GM23338 (cell line): ENCODE data around the gene OR52B6. TPM values are rescaled to one million over a fixed set of nuclear protein-coding genes. Genes with fewer than 3 reads are reported as not detected.

Source experiments
- ATAC-seq: fragments of 200-7000 bp; cut with Tn5 transposase; 3 replicates; pipeline ENCODE4 v1.9.1; 2020
- DNase-seq: peaks from one replicate; pipeline ENCODE4 v3.0.0-alpha.2; 2015; ENCODE audit warnings: low spot score
- H2AFZ ChIP-seq: fragments of 200-600 bp; sonication (generic); 2 replicates; pipeline ENCODE4 v1.8.0; 2016; ENCODE audit warnings: antibody characterized with exemption, mild to moderate bottlenecking, moderate library complexity
- H3F3A ChIP-seq: fragments of 200-600 bp; sonication (generic); replicated peaks from 2 replicates; pipeline ENCODE4 v1.8.0; 2017; ENCODE audit warnings: antibody characterized with exemption, mixed run types, low read depth
- H3K27ac ChIP-seq: fragments of 200-600 bp; sonication (generic); 2 replicates; pipeline ENCODE4 v1.6.1; 2016; ENCODE audit warnings: low read depth
- H3K27me3 ChIP-seq: fragments of 200-600 bp; sonication (generic); 2 replicates; pipeline ENCODE4 v1.8.0; 2016; ENCODE audit warnings: mild to moderate bottlenecking, mixed run types, moderate library complexity; ENCODE audit not compliant: insufficient read depth
- H3K36me3 ChIP-seq: fragments of 200-600 bp; sonication (generic); 2 replicates; pipeline ENCODE4 v1.8.0; 2016; ENCODE audit warnings: mild to moderate bottlenecking; ENCODE audit not compliant: insufficient read depth
- H3K4me1 ChIP-seq: fragments of 200-600 bp; sonication (generic); 2 replicates; pipeline ENCODE4 v1.8.0; 2016; ENCODE audit warnings: mild to moderate bottlenecking, moderate library complexity; ENCODE audit not compliant: insufficient read depth
- H3K4me2 ChIP-seq: fragments of 200-600 bp; sonication (generic); 2 replicates; pipeline ENCODE4 v1.7.1; 2017; ENCODE audit warnings: mixed run types
- H3K4me3 ChIP-seq: fragments of 200-600 bp; sonication (generic); 2 replicates; pipeline ENCODE4 v1.6.1; 2016; ENCODE audit warnings: mixed run types
- H3K79me2 ChIP-seq: fragments of 200-600 bp; sonication (generic); replicated peaks from 2 replicates; pipeline ENCODE4 v1.8.0; 2017; ENCODE audit warnings: mild to moderate bottlenecking; ENCODE audit not compliant: insufficient read depth
- H3K9me2 ChIP-seq: fragments of 200-600 bp; sonication (generic); 2 replicates; pipeline ENCODE4 v1.8.0; 2017; ENCODE audit not compliant: insufficient read depth
- H4K20me1 ChIP-seq: fragments of 200-600 bp; sonication (generic); replicated peaks from 2 replicates; pipeline ENCODE4 v1.8.0; 2017; ENCODE audit warnings: mild to moderate bottlenecking; ENCODE audit not compliant: insufficient read depth
- H3K27ac Mint-ChIP-seq: 2 replicates; pipeline ENCODE4 v1.8.0; 2020; ENCODE audit warnings: inconsistent platforms, mild to moderate bottlenecking, moderate library complexity, mixed read lengths
- H3K27me3 Mint-ChIP-seq: 3 replicates; pipeline ENCODE4 v1.8.0; 2022; ENCODE audit warnings: low read depth, mild to moderate bottlenecking, moderate library complexity, mixed read lengths, inconsistent platforms; ENCODE audit not compliant: insufficient read depth, poor library complexity
- H3K36me3 Mint-ChIP-seq: 3 replicates; pipeline ENCODE4 v1.8.0; 2021; ENCODE audit warnings: low read depth, mild to moderate bottlenecking, inconsistent platforms, moderate library complexity, mixed read lengths
- H3K4me1 Mint-ChIP-seq: 3 replicates; pipeline ENCODE4 v1.8.0; 2020; ENCODE audit warnings: mild to moderate bottlenecking, inconsistent platforms, mixed read lengths
- H3K4me3 Mint-ChIP-seq: 3 replicates; pipeline ENCODE4 v1.8.0; 2021; ENCODE audit warnings: moderate library complexity, mild to moderate bottlenecking, inconsistent platforms, mixed read lengths
- H3K9me3 Mint-ChIP-seq: 3 replicates; pipeline ENCODE4 v1.8.0; 2020; ENCODE audit warnings: moderate library complexity, mild to moderate bottlenecking, inconsistent platforms, mixed read lengths
- CREB1 ChIP-seq: fragments of 250-450 bp; sonication (Bioruptor Pico); IDR thresholded peaks from 2 replicates; pipeline ENCODE4 v1.5.0; 2020; ENCODE audit warnings: low read depth, mild to moderate bottlenecking, moderate library complexity
- CTCF ChIP-seq, 2 experiments: fragments of 200-600 bp in 1 of 2; sonication (generic) in 1 of 2; conservative IDR thresholded peaks; 2 replicates each; pipeline versions ENCODE4 v1.5.1 to v1.6.1; 2016 to 2017; ENCODE audit warnings: antibody characterized with exemption in 2 of 2, low read depth in 2 of 2, mild to moderate bottlenecking in 2 of 2, moderate library complexity in 1 of 2
- ETS1 ChIP-seq: IDR thresholded peaks from 2 replicates; pipeline ENCODE4 v1.6.1; 2016; ENCODE audit warnings: antibody characterized with exemption
- EZH2 ChIP-seq: fragments of 200-600 bp; sonication (generic); IDR thresholded peaks from one replicate; pipeline ENCODE4 v1.8.0; 2017; ENCODE audit warnings: antibody characterized with exemption, mild to moderate bottlenecking, low read depth; ENCODE audit not compliant: unreplicated experiment
- EZH2phosphoT487 ChIP-seq: fragments of 200-600 bp; sonication (generic); IDR thresholded peaks from one replicate; pipeline ENCODE4 v1.8.1; 2018; ENCODE audit warnings: antibody characterized with exemption; ENCODE audit not compliant: unreplicated experiment
- JUNB ChIP-seq: IDR thresholded peaks from one replicate; pipeline ENCODE4 v1.6.1; 2016; ENCODE audit warnings: antibody characterized with exemption; ENCODE audit not compliant: unreplicated experiment
- NANOG ChIP-seq: IDR thresholded peaks from 2 replicates; pipeline ENCODE4 v1.6.1; 2016; ENCODE audit warnings: antibody characterized with exemption, borderline replicate concordance
- POLR2AphosphoS5 ChIP-seq: IDR thresholded peaks from 2 replicates; pipeline ENCODE4 v1.6.1; 2016; ENCODE audit warnings: antibody characterized with exemption, low read depth
- REST ChIP-seq: IDR thresholded peaks from one replicate; pipeline ENCODE4 v1.6.1; 2018; ENCODE audit warnings: antibody characterized with exemption; ENCODE audit not compliant: unreplicated experiment
- STAT1 ChIP-seq: IDR thresholded peaks from one replicate; pipeline ENCODE4 v1.6.1; 2016; ENCODE audit warnings: antibody characterized with exemption; ENCODE audit not compliant: unreplicated experiment
- ZNF114 ChIP-seq: fragments of 250-450 bp; sonication (Bioruptor Pico); IDR thresholded peaks from 2 replicates; pipeline ENCODE4 v1.5.0; 2020; ENCODE audit warnings: mild to moderate bottlenecking, moderate library complexity
- ZNF331 ChIP-seq: fragments of 250-450 bp; sonication (Bioruptor Pico); IDR thresholded peaks from 2 replicates; pipeline ENCODE4 v1.5.0; 2020; ENCODE audit warnings: low read depth, mild to moderate bottlenecking, moderate library complexity
- ZNF462 ChIP-seq: fragments of 250-450 bp; sonication (Bioruptor Pico); IDR thresholded peaks from 2 replicates; pipeline ENCODE4 v1.5.0; 2020; ENCODE audit warnings: mild to moderate bottlenecking, moderate library complexity
- polyA plus RNA-seq: library from polyadenylated mRNA; unstranded; fragments of >200 nt; fragmentation: Nextera tagmentation; extraction: Ambion mirVana; gene quantifications from 2 replicates; pipeline ENCODE4 v1.2.1, GENCODE V29; 2016
- total RNA-seq: library from RNA; depleted of rRNA; stranded (reverse); fragments of >200 nt; shearing (Covaris generic); gene quantifications from 2 replicates; pipeline ENCODE4 v1.2.3, GENCODE V29; 2014

The OR52B6 gene
- total and polyA plus RNA-seq, 2 experiments from 2014 or later, result not detected

- Histone ChIP-seq H3K4me2 (no peak overlapping the region), H3K27ac (no peak overlapping the region), H2AFZ (no peak overlapping the region), H4K20me1 (no peaks in the 10 kb centered on the region; the same call in 1 of the 2 replicates), H3K27me3 (no peaks in the 10 kb centered on the region), H3K79me2 (peaks cover 12% of the 10 kb centered on the region), H3F3A (no peaks in the 10 kb centered on the region), H3K9me2 (no peaks in the 10 kb centered on the region), H3K4me3 (no peak overlapping the region), H3K36me3 (peaks cover 53% of the 10 kb centered on the region), H3K4me1 (no peaks in the 10 kb centered on the region)
- no peak for ATAC-seq
- Mint-ChIP-seq H3K4me3 (no peak overlapping the region), H3K9me3 (no peaks in the 10 kb centered on the region), H3K36me3 (peaks cover 51% of the 10 kb centered on the region), H3K27me3 (no peaks in the 10 kb centered on the region), H3K27ac (no peak overlapping the region), H3K4me1 (no peaks in the 10 kb centered on the region)
- DNase-seq, result no peak
- no peak for TF ChIP-seq CTCF (conservative IDR thresholded peaks at IDR 0.05; ENCODE audit: low read depth in 2 of 2)
- TF ChIP-seq NANOG, result no peak
- no peak for TF ChIP-seq REST
- TF ChIP-seq EZH2, result no peak
- no peak for TF ChIP-seq ZNF462 (CRISPR knock-in tag)
- no peak for TF ChIP-seq EZH2phosphoT487
- no peak for TF ChIP-seq ZNF331 (CRISPR knock-in tag)
- TF ChIP-seq JUNB, result no peak
- no peak for TF ChIP-seq STAT1
- no peak for TF ChIP-seq POLR2AphosphoS5
- no peak for TF ChIP-seq CREB1 (CRISPR knock-in tag)
- no peak for TF ChIP-seq ZNF114 (CRISPR knock-in tag)
- no peak for TF ChIP-seq ETS1
Observed at GRCh38 chr11:5610446-5610845, 29.8 kb downstream of the OR52B6 start.
